Body of pancreas (tissue), 4 donors: ENCODE data around the gene CMKLR1.

Source experiments
- POLR2A ChIP-seq, 3 donors: fragments of 450-650 bp; IDR thresholded peaks; one replicate each; pipeline ENCODE4 v1.6.1; 2016; ENCODE audit warnings: antibody characterized with exemption in 3 of 3, mild to moderate bottlenecking in 2 of 3
- TF ChIP-seq, protein P1 (sequence below), 7 experiments: fragments of 450-650 bp in 4 of 7; fragments of 200-600 bp in 3 of 7; sonication (generic) in 3 of 7; IDR thresholded peaks; one replicate each; pipeline ENCODE4 v1.5.1; 2016 to 2019; ENCODE audit warnings: antibody characterized with exemption in 7 of 7

- TF ChIP-seq, protein P1, sequence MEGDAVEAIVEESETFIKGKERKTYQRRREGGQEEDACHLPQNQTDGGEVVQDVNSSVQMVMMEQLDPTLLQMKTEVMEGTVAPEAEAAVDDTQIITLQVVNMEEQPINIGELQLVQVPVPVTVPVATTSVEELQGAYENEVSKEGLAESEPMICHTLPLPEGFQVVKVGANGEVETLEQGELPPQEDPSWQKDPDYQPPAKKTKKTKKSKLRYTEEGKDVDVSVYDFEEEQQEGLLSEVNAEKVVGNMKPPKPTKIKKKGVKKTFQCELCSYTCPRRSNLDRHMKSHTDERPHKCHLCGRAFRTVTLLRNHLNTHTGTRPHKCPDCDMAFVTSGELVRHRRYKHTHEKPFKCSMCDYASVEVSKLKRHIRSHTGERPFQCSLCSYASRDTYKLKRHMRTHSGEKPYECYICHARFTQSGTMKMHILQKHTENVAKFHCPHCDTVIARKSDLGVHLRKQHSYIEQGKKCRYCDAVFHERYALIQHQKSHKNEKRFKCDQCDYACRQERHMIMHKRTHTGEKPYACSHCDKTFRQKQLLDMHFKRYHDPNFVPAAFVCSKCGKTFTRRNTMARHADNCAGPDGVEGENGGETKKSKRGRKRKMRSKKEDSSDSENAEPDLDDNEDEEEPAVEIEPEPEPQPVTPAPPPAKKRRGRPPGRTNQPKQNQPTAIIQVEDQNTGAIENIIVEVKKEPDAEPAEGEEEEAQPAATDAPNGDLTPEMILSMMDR (IDR thresholded peaks at IDR 0.05) = no peak
- TF ChIP-seq POLR2A (IDR thresholded peaks at IDR 0.05) = no peak
These were observed 32.1 kb downstream of the CMKLR1 start for GRCh38 chr12:108307006-108307405.
